Trophoblast cell (in vitro differentiated cells and primary cell): ENCODE measurements around the gene DOCK3.
"Not testable (repeated sequence)": the region's sequence is repeated elsewhere in the genome, so short reads cannot be mapped to it uniquely, and the experiment has no call there.

Experiments used
- DNase-seq, 2 donors: peaks; one replicate each; pipeline ENCODE4 v3.0.0-alpha.2; 2016
- H2AFZ ChIP-seq: 2 replicates; pipeline ENCODE4 v1.6.1; 2013; ENCODE audit warnings: low read length, moderate library complexity, mild to moderate bottlenecking; ENCODE audit not compliant: insufficient read depth, poor library complexity
- H2AK5ac ChIP-seq: 2 replicates; pipeline ENCODE4 v1.6.1; 2013; ENCODE audit warnings: mild to moderate bottlenecking, low read length
- H2BK120ac ChIP-seq: 2 replicates; pipeline ENCODE4 v1.6.1; 2013; ENCODE audit warnings: low read length, mild to moderate bottlenecking, moderate library complexity; ENCODE audit not compliant: insufficient read depth, poor library complexity
- H2BK12ac ChIP-seq: 2 replicates; pipeline ENCODE4 v1.6.1; 2013; ENCODE audit warnings: mild to moderate bottlenecking, low read length, moderate library complexity
- H2BK5ac ChIP-seq: 2 replicates; pipeline ENCODE4 v1.6.1; 2013; ENCODE audit warnings: low read length, low read depth, moderate library complexity, mild to moderate bottlenecking; ENCODE audit not compliant: poor library complexity
- H3K14ac ChIP-seq: 2 replicates; pipeline ENCODE4 v1.6.1; 2013; ENCODE audit warnings: mild to moderate bottlenecking, low read length
- H3K18ac ChIP-seq: 2 replicates; pipeline ENCODE4 v1.6.1; 2013; ENCODE audit warnings: mild to moderate bottlenecking, low read length
- H3K23ac ChIP-seq: 2 replicates; pipeline ENCODE4 v1.6.1; 2013; ENCODE audit warnings: low read length
- H3K27ac ChIP-seq: 2 replicates; pipeline ENCODE4 v1.5.1; 2013; ENCODE audit warnings: low read depth, mild to moderate bottlenecking, inconsistent platforms, low read length, moderate library complexity
- H3K27me3 ChIP-seq: 2 replicates; pipeline ENCODE4 v1.6.1; 2013; ENCODE audit warnings: inconsistent platforms, mild to moderate bottlenecking, low read length, moderate library complexity; ENCODE audit not compliant: insufficient read depth
- H3K36me3 ChIP-seq, 2 experiments: 1 replicate in 1 of 2; 2 replicates in 1 of 2; pipeline ENCODE4 v1.6.1; 2013; ENCODE audit warnings: low read length in 2 of 2, mild to moderate bottlenecking in 2 of 2, moderate library complexity in 1 of 2; ENCODE audit not compliant: insufficient read depth in 2 of 2, control insufficient read depth in 1 of 2
- H3K4ac ChIP-seq: 2 replicates; pipeline ENCODE4 v1.6.1; 2013; ENCODE audit warnings: low read depth, mild to moderate bottlenecking, low read length, moderate library complexity
- H3K4me1 ChIP-seq, 2 experiments: 1 replicate in 1 of 2; 2 replicates in 1 of 2; pipeline ENCODE4 v1.6.1; 2013; ENCODE audit warnings: low read length in 2 of 2, mild to moderate bottlenecking in 2 of 2, moderate library complexity in 1 of 2; ENCODE audit not compliant: insufficient read depth in 2 of 2, control insufficient read depth in 1 of 2
- H3K4me2 ChIP-seq: 2 replicates; pipeline ENCODE4 v1.6.1; 2013; ENCODE audit warnings: inconsistent platforms, mild to moderate bottlenecking, low read length, moderate library complexity
- H3K4me3 ChIP-seq: 2 replicates; pipeline ENCODE4 v1.5.1; 2013; ENCODE audit warnings: mild to moderate bottlenecking, low read depth, low read length, inconsistent platforms
- H3K79me1 ChIP-seq: one replicate; pipeline ENCODE4 v1.6.1; 2013; ENCODE audit warnings: low read length
- H3K79me2 ChIP-seq: 2 replicates; pipeline ENCODE4 v1.6.1; 2013; ENCODE audit warnings: low read length, mild to moderate bottlenecking; ENCODE audit not compliant: control insufficient read depth, insufficient read depth, poor library complexity
- H3K9ac ChIP-seq: 2 replicates; pipeline ENCODE4 v1.6.1; 2013; ENCODE audit warnings: mild to moderate bottlenecking, low read length
- H3K9me3 ChIP-seq: 2 replicates; pipeline ENCODE4 v1.6.1; 2013; ENCODE audit warnings: low read depth, mild to moderate bottlenecking, control low read depth, inconsistent platforms, low read length; ENCODE audit not compliant: insufficient read depth
- H4K12ac ChIP-seq: 2 replicates; pipeline ENCODE4 v1.6.1; 2013; ENCODE audit warnings: low read depth, mild to moderate bottlenecking, low read length, moderate library complexity
- H4K8ac ChIP-seq: 2 replicates; pipeline ENCODE4 v1.6.1; 2013; ENCODE audit warnings: low read depth, mild to moderate bottlenecking, low read length, moderate library complexity
- H4K91ac ChIP-seq: one replicate; pipeline ENCODE4 v1.6.1; 2013; ENCODE audit warnings: low read depth, mild to moderate bottlenecking, low read length, moderate library complexity
- WGBS: extraction: QIAGEN DNeasy Blood & Tissue Kit; methylation state at CpG from one replicate; pipeline ENCODE4 v1.1.7; 2013; ENCODE audit warnings: missing lambda C conversion rate; ENCODE audit not compliant: insufficient read length, insufficient coverage; ENCODE audit errors: extremely low coverage; 5-methylcytosine and 5-hydroxymethylcytosine counted together

DOCK3 gene

DNA sequence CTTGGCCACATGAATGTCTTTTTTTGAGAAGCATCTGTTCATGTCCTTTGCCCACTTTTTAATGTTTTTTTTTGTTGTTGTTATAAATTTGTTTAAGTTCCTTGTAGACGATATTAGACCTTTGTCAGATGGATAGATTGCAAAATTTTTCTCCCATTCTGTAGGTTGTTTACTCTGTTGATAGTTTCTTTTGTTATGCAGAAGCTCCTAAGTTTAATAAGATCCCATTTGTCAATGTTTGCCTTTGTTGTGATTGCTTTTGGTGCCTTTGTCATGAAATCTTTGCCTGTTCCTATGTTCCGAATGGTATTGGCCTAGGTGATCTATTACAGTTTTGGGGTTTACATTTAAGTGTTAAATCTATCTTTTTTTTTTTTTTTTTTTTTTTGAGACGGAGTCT lies 116.2 kb downstream of the DOCK3 start:
- not testable (repeated sequence) for H3K4me1 ChIP-seq, H3K79me1 ChIP-seq, H3K14ac ChIP-seq, H3K9me3 ChIP-seq, H3K36me3 ChIP-seq, H3K4me2 ChIP-seq, H2BK12ac ChIP-seq, H4K12ac ChIP-seq, H3K79me2 ChIP-seq, H3K9ac ChIP-seq, H2BK5ac ChIP-seq, H2BK120ac ChIP-seq, H3K23ac ChIP-seq, H4K8ac ChIP-seq, DNase-seq, H3K4me3 ChIP-seq, H4K91ac ChIP-seq, H2AFZ ChIP-seq, H2AK5ac ChIP-seq, H3K4ac ChIP-seq, H3K18ac ChIP-seq, H3K27ac ChIP-seq, H3K27me3 ChIP-seq
- WGBS: no CpG with 5 or more reads among the region's 3 CpGs

DNA sequence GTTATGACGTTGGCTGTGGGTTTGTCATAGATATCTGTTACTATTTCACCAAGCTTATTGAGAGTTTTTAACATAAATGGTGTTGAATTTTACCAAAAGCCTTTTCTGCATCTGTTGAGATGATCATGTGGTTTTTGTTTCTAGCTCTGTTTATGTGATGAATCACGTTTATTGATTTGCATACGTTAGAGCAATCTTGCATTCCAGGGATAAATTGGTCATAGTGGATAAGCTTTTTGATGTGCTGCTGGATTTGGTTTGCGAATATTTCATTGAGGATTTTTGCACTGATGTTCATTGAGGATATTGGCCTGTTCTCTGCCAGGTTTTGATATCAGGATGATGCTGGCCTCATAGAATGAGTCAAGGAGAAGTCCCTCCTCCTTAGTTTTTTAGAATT lies 117.8 kb downstream of the DOCK3 start:
- no peak overlapping the region for H3K18ac ChIP-seq
- no peak overlapping the region for H3K4me2 ChIP-seq
- H3K27ac ChIP-seq: no peak overlapping the region
- no peak overlapping the region for H3K14ac ChIP-seq
- H3K9ac ChIP-seq: no peak overlapping the region
- H3K9me3 ChIP-seq: no peaks in the 10 kb centered on the region
- H2BK120ac ChIP-seq: no peak overlapping the region
- no CpG with 5 or more reads among the region's 4 CpGs for WGBS
- no peak overlapping the region for H2AK5ac ChIP-seq
- no peak overlapping the region for H2AFZ ChIP-seq
- H3K79me2 ChIP-seq: no peaks in the 10 kb centered on the region
- H3K4me1 ChIP-seq: no peaks in the 10 kb centered on the region
- H4K91ac ChIP-seq: no peak overlapping the region
- DNase-seq: no peak
- H2BK12ac ChIP-seq: no peak overlapping the region
- peaks cover 3% of the 10 kb centered on the region for H3K79me1 ChIP-seq
- H4K8ac ChIP-seq: no peak overlapping the region
- no peak overlapping the region for H3K23ac ChIP-seq
- no peak overlapping the region for H3K4me3 ChIP-seq
- H4K12ac ChIP-seq: no peak overlapping the region
- H3K36me3 ChIP-seq: no peaks in the 10 kb centered on the region
- H3K4ac ChIP-seq: no peak overlapping the region
- no peaks in the 10 kb centered on the region for H3K27me3 ChIP-seq
- H2BK5ac ChIP-seq: no peak overlapping the region

DNA sequence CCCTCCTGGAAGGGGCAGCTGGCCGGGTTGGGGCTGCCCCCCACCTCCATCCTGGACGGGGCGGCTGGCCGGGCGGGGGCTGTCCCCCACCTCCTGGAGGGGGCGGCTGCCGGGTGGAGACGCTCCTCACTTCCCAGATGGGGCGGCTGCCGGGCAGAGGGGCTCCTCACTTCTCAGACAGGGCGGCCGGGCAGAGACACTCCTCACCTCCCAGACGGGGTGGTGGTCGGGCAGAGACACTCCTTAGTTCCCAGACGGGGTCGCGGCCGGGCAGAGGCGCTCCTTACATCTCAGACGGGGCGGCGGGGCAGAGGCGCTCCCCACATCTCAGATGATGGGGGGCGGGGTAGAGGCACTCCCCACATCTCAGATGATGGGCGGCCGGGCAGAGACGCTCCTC lies 129.1 kb downstream of the DOCK3 start:
- not testable (repeated sequence) for H3K23ac ChIP-seq, H3K27me3 ChIP-seq, H3K36me3 ChIP-seq, H3K9me3 ChIP-seq, H3K9ac ChIP-seq, H2BK5ac ChIP-seq, H3K4ac ChIP-seq, H3K18ac ChIP-seq, H2BK12ac ChIP-seq, H3K4me2 ChIP-seq, H2AFZ ChIP-seq, H2BK120ac ChIP-seq, DNase-seq, H3K14ac ChIP-seq, H3K27ac ChIP-seq, H4K12ac ChIP-seq, H4K8ac ChIP-seq, H3K4me3 ChIP-seq, H4K91ac ChIP-seq, H2AK5ac ChIP-seq, H3K79me2 ChIP-seq
- Histone ChIP-seq H3K4me1 (peaks cover 22 to 23% of the 10 kb centered on the region in 2 experiments), H3K79me1 (peaks cover 18% of the 10 kb centered on the region)
- WGBS: no CpG with 5 or more reads among the region's 27 CpGs

DNA sequence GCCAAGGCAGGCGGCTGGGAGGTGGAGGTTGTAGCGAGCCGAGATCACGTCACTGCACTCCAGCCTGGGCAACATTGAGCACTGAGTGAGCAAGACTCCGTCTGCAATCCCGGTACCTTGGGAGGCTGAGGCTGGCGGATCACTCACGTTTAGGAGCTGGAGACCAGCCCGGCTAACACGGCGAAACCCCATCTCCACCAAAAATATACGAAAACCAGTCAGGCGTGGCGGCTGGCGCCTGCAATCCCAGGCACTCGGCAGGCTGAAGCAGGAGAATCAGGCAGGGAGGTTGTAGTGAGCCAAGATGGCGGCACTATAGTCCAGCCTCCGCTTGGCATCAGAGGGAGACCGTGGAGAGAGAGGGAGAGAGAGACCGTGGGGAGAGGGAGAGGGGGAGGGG lies 129.6 kb downstream of the DOCK3 start:
- H2BK12ac ChIP-seq, H3K23ac ChIP-seq, H3K9me3 ChIP-seq, H3K4ac ChIP-seq, H4K91ac ChIP-seq, H3K4me2 ChIP-seq, H3K4me3 ChIP-seq, H3K9ac ChIP-seq, H2AFZ ChIP-seq, H3K79me2 ChIP-seq, DNase-seq, H4K12ac ChIP-seq, H3K27me3 ChIP-seq, H3K36me3 ChIP-seq, H2BK5ac ChIP-seq, H3K18ac ChIP-seq, H3K14ac ChIP-seq, H3K27ac ChIP-seq, H4K8ac ChIP-seq, H2BK120ac ChIP-seq, H2AK5ac ChIP-seq: not testable (repeated sequence)
- WGBS: no CpG with 5 or more reads among the region's 20 CpGs
- Histone ChIP-seq H3K4me1 (peaks cover 22 to 23% of the 10 kb centered on the region in 2 experiments), H3K79me1 (peaks cover 18% of the 10 kb centered on the region)
